Measurements from ENCODE around the gene SFMBT2.

GRCh38 chr10:7419998-7420397 is 9.2 kb upstream of the SFMBT2 start:
- TF ChIP-seq EZH2 (IDR thresholded peaks at IDR 0.05) (no peak), POLR2AphosphoS5 (IDR thresholded peaks at IDR 0.05; ENCODE audit: borderline replicate concordance, low read depth, low read length) (no peak), FOXP2 (optimal IDR thresholded peaks at IDR 0.05; ENCODE audit: control extremely low read depth, extremely low read length, insufficient read depth) (no peak)

Data from SK-N-MC (cell line).